ENCODE measurements around the gene N4BP2L1. TPM values are rescaled to one million over a fixed set of nuclear protein-coding genes. Genes with fewer than 3 reads are reported as not detected.
A peak's percentile ranks its signal among the peaks of the same experiment; 100 is the strongest.

Gene N4BP2L1
- total RNA-seq, 1 donor from 2014 or later, result 10.2 TPM

DNA sequence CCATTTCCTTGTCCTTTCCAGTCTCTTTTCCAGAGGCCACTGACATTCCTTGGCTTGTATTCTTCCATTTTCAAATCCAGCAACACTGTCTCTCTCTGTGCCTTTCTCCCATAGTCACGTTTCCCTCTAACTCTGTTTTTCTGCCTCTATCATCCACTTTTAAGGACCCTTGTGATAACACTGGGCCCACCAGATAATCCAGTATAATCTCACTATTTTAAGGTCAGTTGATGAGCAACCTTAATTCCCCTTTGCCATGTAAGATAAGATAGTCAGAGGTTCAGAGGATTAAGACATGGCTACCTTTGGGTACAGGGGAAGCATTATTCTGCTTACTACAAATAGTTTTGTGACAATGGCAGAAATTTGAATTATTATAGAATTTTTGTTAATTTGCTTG lies 45.7 kb upstream of the N4BP2L1 start:
- Mint-ChIP-seq H3K9me3 (ENCODE audit: unreplicated experiment) (no peaks in the 10 kb centered on the region), H3K27me3 (ENCODE audit: unreplicated experiment) (no peaks in the 10 kb centered on the region), H3K36me3 (ENCODE audit: unreplicated experiment) (peaks cover 9% of the 10 kb centered on the region), H3K4me1 (ENCODE audit: unreplicated experiment) (peaks cover 12% of the 10 kb centered on the region), H3K27ac (ENCODE audit: unreplicated experiment) (no peak overlapping the region), H3K4me3 (ENCODE audit: unreplicated experiment) (no peak overlapping the region)
- TF ChIP-seq, protein P1, sequence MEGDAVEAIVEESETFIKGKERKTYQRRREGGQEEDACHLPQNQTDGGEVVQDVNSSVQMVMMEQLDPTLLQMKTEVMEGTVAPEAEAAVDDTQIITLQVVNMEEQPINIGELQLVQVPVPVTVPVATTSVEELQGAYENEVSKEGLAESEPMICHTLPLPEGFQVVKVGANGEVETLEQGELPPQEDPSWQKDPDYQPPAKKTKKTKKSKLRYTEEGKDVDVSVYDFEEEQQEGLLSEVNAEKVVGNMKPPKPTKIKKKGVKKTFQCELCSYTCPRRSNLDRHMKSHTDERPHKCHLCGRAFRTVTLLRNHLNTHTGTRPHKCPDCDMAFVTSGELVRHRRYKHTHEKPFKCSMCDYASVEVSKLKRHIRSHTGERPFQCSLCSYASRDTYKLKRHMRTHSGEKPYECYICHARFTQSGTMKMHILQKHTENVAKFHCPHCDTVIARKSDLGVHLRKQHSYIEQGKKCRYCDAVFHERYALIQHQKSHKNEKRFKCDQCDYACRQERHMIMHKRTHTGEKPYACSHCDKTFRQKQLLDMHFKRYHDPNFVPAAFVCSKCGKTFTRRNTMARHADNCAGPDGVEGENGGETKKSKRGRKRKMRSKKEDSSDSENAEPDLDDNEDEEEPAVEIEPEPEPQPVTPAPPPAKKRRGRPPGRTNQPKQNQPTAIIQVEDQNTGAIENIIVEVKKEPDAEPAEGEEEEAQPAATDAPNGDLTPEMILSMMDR (IDR thresholded peaks at IDR 0.05), result no peak
- no peak for DNase-seq (ENCODE audit: extremely low spot score, unreplicated experiment)

DNA sequence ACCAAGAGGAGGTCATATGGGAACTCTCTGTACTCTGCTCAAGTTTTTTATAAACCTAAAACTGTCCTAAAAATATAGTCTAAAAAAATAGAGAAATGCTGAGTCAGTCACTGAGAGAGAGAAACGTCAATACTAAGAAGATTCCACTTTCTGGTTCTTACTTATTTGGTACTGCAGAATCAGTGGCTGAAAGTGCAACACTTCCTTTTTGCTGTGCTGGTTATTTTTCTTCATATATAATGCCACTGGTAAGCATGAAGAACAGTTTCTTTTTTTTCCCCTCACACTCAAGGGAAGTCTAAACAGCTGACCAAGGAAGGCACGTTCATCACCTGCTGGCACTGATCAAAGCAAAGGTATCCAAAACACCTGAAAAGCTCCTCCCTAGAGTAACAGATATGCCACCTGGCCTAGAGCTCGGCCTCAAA lies 44.3 kb upstream of the N4BP2L1 start:
- no peak overlapping the region for H3K4me3 Mint-ChIP-seq (ENCODE audit: unreplicated experiment)
- peak overlapping the region; percentile 68 for H3K27ac Mint-ChIP-seq (ENCODE audit: unreplicated experiment)
- TF ChIP-seq, protein P1 (IDR thresholded peaks at IDR 0.05), result no peak
- no peak for DNase-seq (ENCODE audit: extremely low spot score, unreplicated experiment)
- peaks cover 1% of the 10 kb centered on the region for H3K36me3 Mint-ChIP-seq (ENCODE audit: unreplicated experiment)
- peaks cover 12% of the 10 kb centered on the region for H3K4me1 Mint-ChIP-seq (ENCODE audit: unreplicated experiment)
- no peaks in the 10 kb centered on the region for H3K9me3 Mint-ChIP-seq (ENCODE audit: unreplicated experiment)
- H3K27me3 Mint-ChIP-seq (ENCODE audit: unreplicated experiment), result no peaks in the 10 kb centered on the region

DNA sequence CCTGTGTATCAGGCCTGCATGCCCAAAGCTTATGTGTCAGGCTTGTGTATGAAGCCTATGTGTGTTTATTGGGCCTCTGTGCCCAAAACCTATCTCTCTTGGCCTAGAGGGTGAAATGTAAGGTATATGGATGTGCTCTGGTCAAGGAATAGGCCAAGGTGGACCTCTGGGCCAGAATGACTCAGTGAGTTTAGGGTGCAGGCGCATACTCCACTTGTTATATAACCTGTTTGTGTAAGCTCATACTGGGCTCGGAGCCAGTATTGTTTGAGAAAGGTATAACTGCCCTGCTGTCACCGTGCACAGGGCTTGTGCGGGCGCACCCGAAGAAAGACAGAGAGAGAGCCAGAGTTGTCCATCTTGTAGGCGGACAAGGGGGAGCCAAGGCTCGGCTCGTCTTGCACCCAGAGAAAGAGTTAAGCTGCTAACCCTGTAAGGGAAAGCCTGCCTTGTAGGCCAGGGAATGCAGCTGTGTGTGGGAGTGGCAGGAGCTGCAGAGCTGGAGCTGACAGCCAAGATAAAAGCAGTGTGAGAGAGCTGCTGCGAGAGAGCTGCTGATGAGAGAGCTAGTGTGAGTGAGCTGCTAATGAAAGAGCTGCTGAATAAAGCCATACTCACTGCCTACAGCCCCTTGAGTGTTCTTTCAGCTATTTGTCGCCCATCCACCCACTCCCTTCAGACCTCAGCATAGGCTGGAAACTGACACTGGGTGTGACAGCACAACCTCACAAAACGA lies 43.4 kb upstream of the N4BP2L1 start:
- Mint-ChIP-seq H3K4me1 (ENCODE audit: unreplicated experiment) (peaks cover 12% of the 10 kb centered on the region), H3K9me3 (ENCODE audit: unreplicated experiment) (no peaks in the 10 kb centered on the region), H3K27me3 (ENCODE audit: unreplicated experiment) (no peaks in the 10 kb centered on the region), H3K36me3 (ENCODE audit: unreplicated experiment) (no peaks in the 10 kb centered on the region), H3K27ac (ENCODE audit: unreplicated experiment) (peak overlapping the region; percentile 68), H3K4me3 (ENCODE audit: unreplicated experiment) (no peak overlapping the region)
- TF ChIP-seq, protein P1 (IDR thresholded peaks at IDR 0.05), result no peak
- DNase-seq (ENCODE audit: extremely low spot score, unreplicated experiment), result no peak

DNA sequence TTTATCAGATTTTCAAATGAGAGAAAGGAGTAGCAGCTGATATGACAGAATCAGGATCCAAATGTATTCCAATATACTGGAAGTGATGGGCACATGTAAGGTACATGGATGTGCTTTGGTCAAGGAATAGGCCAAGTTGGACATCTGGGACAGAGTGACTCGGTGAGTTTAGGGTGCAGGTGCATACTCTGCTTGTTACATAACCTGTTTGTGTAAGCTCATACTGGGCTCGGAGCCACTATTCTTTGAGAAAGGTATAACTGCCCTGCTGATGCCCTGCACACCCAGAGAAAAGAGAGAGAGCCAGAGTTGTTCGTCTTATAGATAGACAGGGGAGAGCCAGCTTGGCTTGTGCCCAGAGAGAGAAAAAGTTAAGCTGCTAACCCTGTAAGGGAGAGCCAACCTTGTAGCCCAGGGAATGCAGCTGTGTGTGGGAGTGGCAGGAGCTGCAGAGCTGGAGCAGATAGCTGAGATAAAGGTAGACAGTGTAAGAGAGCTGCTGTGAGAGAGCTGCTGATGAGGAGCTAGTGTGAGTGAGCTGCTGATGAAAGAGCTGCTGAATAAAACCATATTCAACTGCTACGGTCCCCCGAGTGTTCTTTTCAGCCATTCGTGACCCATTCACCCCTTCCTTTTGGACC lies 40.7 kb upstream of the N4BP2L1 start:
- Mint-ChIP-seq H3K27ac (ENCODE audit: unreplicated experiment) (no peak overlapping the region), H3K27me3 (ENCODE audit: unreplicated experiment) (no peaks in the 10 kb centered on the region), H3K4me3 (ENCODE audit: unreplicated experiment) (no peak overlapping the region), H3K4me1 (ENCODE audit: unreplicated experiment) (peaks cover 12% of the 10 kb centered on the region), H3K9me3 (ENCODE audit: unreplicated experiment) (peaks cover 5% of the 10 kb centered on the region), H3K36me3 (ENCODE audit: unreplicated experiment) (peaks cover 9% of the 10 kb centered on the region)
- DNase-seq (ENCODE audit: extremely low spot score, unreplicated experiment), result no peak
- TF ChIP-seq, protein P1 (IDR thresholded peaks at IDR 0.05), result no peak

DNA sequence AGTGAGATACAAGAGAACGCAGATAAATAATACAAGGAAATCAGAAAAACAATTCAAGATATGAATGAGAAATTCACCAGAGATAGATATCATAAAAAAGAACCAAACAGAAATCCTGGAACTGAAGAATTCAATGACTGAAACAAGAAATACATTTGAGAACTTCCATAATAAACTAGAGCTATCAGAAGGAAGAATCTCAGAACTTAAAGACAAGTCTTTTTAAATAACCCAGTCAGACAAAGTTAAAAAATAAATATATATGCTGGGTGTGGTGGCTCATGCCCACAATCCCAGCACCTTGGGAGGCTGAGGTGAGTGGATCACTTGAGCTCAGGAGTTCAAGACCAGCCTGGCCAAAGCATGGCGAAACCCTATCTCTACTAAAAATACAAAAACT lies 28.7 kb upstream of the N4BP2L1 start:
- Mint-ChIP-seq H3K27ac (ENCODE audit: unreplicated experiment) (no peak overlapping the region), H3K9me3 (ENCODE audit: unreplicated experiment) (peaks cover 41% of the 10 kb centered on the region), H3K4me1 (ENCODE audit: unreplicated experiment) (peaks cover 3% of the 10 kb centered on the region), H3K27me3 (ENCODE audit: unreplicated experiment) (no peaks in the 10 kb centered on the region), H3K4me3 (ENCODE audit: unreplicated experiment) (no peak overlapping the region), H3K36me3 (ENCODE audit: unreplicated experiment) (peaks cover 45% of the 10 kb centered on the region)
- TF ChIP-seq, protein P1 (IDR thresholded peaks at IDR 0.05), result no peak
- DNase-seq (ENCODE audit: extremely low spot score, unreplicated experiment), result no peak
